Mesendoderm (in vitro differentiated cells): Measurements from ENCODE around the gene TTLL9.
"Not testable (repeated sequence)": the region's sequence is repeated elsewhere in the genome, so short reads cannot be mapped to it uniquely, and the experiment has no call there.

ENCODE experiments used
- DNase-seq: peaks from one replicate; pipeline ENCODE4 v3.0.0; 2013
- H2AK5ac ChIP-seq: 2 replicates; pipeline ENCODE4 v1.6.1; 2013; ENCODE audit warnings: low read length, inconsistent platforms
- H2BK120ac ChIP-seq: 2 replicates; pipeline ENCODE4 v1.6.1; 2013; ENCODE audit warnings: low read depth, mild to moderate bottlenecking, low read length, moderate library complexity, mixed read lengths
- H2BK15ac ChIP-seq: replicated peaks from 2 replicates; pipeline ENCODE4 v1.6.1; 2013; ENCODE audit warnings: low read depth, mild to moderate bottlenecking, moderate library complexity
- H2BK5ac ChIP-seq: 2 replicates; pipeline ENCODE4 v1.6.1; 2013; ENCODE audit warnings: low read length, inconsistent platforms
- H3K18ac ChIP-seq: 2 replicates; pipeline ENCODE4 v1.6.1; 2013; ENCODE audit warnings: mild to moderate bottlenecking, low read length, mixed read lengths
- H3K23ac ChIP-seq: one replicate; pipeline ENCODE4 v1.6.1; 2013; ENCODE audit warnings: low read length
- H3K27ac ChIP-seq: 2 replicates; pipeline ENCODE4 v1.5.1; 2013; ENCODE audit warnings: low read depth, mild to moderate bottlenecking, inconsistent platforms, low read length, moderate library complexity
- H3K27me3 ChIP-seq: 2 replicates; pipeline ENCODE4 v1.6.1; 2013; ENCODE audit warnings: low read length, control low read depth, mild to moderate bottlenecking, inconsistent platforms; ENCODE audit not compliant: insufficient read depth, poor library complexity
- H3K36me3 ChIP-seq: 2 replicates; pipeline ENCODE4 v1.6.1; 2013; ENCODE audit warnings: low read length, inconsistent platforms; ENCODE audit not compliant: control insufficient read depth, insufficient read depth
- H3K4ac ChIP-seq: one replicate; pipeline ENCODE4 v1.6.1; 2013; ENCODE audit warnings: low read depth, mild to moderate bottlenecking, low read length, moderate library complexity
- H3K4me1 ChIP-seq: 2 replicates; pipeline ENCODE4 v1.6.1; 2013; ENCODE audit warnings: low read depth, low read length, inconsistent platforms; ENCODE audit not compliant: control insufficient read depth
- H3K4me2 ChIP-seq: 2 replicates; pipeline ENCODE4 v1.6.1; 2013; ENCODE audit warnings: low read length
- H3K4me3 ChIP-seq: 2 replicates; pipeline ENCODE4 v1.5.1; 2013; ENCODE audit warnings: mild to moderate bottlenecking, low read length
- H3K56ac ChIP-seq: one replicate; pipeline ENCODE4 v1.6.1; 2013; ENCODE audit warnings: low read length
- H3K79me1 ChIP-seq: 2 replicates; pipeline ENCODE4 v1.6.1; 2013; ENCODE audit warnings: low read length, inconsistent platforms
- H3K79me2 ChIP-seq: 2 replicates; pipeline ENCODE4 v1.6.1; 2013; ENCODE audit warnings: mild to moderate bottlenecking, low read length; ENCODE audit not compliant: control insufficient read depth, insufficient read depth
- H3K9ac ChIP-seq: 2 replicates; pipeline ENCODE4 v1.6.1; 2013; ENCODE audit warnings: low read length, inconsistent platforms
- H4K5ac ChIP-seq: one replicate; pipeline ENCODE4 v1.6.1; 2013; ENCODE audit warnings: low read length
- H4K8ac ChIP-seq: one replicate; pipeline ENCODE4 v1.6.1; 2013; ENCODE audit warnings: low read depth, mild to moderate bottlenecking, control low read depth, low read length, moderate library complexity
- WGBS: extraction: QIAGEN DNeasy Blood & Tissue Kit; methylation state at CpG from one replicate; pipeline ENCODE4 v1.1.7; 2013; ENCODE audit warnings: low lambda C conversion rate, missing lambda C conversion rate; ENCODE audit not compliant: insufficient coverage; ENCODE audit errors: extremely low coverage; 5-methylcytosine and 5-hydroxymethylcytosine counted together

Gene TTLL9

DNA sequence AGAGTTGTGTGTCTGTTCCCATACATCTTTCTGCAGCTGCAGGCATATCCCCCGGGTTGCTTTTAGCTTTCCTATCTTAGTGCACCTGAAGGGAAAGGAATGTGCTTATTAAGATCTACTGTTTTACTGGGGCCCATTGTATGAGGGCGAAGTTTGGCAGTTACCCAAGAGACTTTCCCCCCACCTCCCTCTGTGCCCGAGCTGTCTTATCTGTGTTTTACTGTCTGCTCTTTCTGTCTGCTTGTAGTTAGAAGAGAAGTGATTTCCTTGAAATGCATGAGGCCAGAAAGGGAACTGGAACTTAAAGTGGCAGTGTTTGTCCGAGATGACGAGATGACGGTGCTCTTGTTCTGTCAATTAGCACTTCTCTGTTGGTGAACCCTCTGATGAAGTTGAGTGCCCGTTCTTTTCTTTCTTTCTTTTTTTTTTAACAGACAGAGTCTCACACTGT, 47.6 kb downstream of the TTLL9 start:
- H3K4me1 ChIP-seq, H3K9ac ChIP-seq, H3K23ac ChIP-seq, H2AK5ac ChIP-seq, H4K5ac ChIP-seq, H3K18ac ChIP-seq, H3K56ac ChIP-seq, H3K4ac ChIP-seq, DNase-seq, H2BK120ac ChIP-seq, H3K79me2 ChIP-seq, H3K4me3 ChIP-seq, H3K27me3 ChIP-seq, H3K4me2 ChIP-seq, H3K27ac ChIP-seq, H3K79me1 ChIP-seq, H2BK15ac ChIP-seq, H3K36me3 ChIP-seq, H2BK5ac ChIP-seq, H4K8ac ChIP-seq: not testable (repeated sequence)
- WGBS: no CpG with 5 or more reads among the region's 7 CpGs

DNA sequence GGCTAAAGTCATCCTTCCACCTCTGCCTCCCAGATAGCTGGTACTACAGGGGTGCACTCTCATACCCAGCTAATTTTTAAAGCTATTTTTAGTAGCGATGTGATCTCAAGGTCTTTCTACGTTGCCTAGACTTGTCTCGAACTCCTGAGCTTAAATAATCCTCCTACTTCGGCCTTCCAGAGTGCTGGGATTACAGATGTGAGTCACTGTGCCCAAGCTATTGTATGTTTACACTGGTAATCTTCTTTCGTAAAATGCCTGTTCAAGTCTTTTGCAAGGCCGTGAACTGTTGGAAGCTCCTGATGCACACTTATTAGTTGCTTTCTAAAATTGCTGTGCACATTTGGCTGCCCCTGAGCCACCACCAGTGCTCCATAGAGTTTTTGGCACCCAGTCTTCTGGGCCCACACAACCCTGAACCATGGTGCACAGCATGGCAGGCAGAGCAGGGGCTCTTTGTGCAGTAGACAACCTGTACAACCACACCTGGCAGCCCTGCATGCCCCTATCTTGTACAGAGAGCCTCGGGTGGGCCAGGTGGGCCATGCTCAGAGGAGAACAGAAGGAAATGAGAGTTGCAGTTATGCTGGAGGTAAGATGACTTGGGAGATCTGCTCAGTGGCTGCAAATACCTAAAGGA, 48.2 kb downstream of the TTLL9 start:
- Histone ChIP-seq H3K56ac (no peak overlapping the region), H3K23ac (no peak overlapping the region), H2BK5ac (no peak overlapping the region), H2BK120ac (no peak overlapping the region), H4K8ac (no peak overlapping the region), H3K9ac (no peak overlapping the region), H2AK5ac (no peak overlapping the region), H3K27ac (no peak overlapping the region), H3K4me1 (no peaks in the 10 kb centered on the region), H3K4ac (no peak overlapping the region), H3K4me2 (no peak overlapping the region), H3K4me3 (no peak overlapping the region), H3K79me2 (no peaks in the 10 kb centered on the region), H3K27me3 (no peaks in the 10 kb centered on the region), H3K36me3 (no peaks in the 10 kb centered on the region), H3K79me1 (no peaks in the 10 kb centered on the region), H2BK15ac (no peak overlapping the region), H4K5ac (no peak overlapping the region), H3K18ac (no peak overlapping the region)
- WGBS: no CpG with 5 or more reads among the region's 7 CpGs
- DNase-seq: no peak

DNA sequence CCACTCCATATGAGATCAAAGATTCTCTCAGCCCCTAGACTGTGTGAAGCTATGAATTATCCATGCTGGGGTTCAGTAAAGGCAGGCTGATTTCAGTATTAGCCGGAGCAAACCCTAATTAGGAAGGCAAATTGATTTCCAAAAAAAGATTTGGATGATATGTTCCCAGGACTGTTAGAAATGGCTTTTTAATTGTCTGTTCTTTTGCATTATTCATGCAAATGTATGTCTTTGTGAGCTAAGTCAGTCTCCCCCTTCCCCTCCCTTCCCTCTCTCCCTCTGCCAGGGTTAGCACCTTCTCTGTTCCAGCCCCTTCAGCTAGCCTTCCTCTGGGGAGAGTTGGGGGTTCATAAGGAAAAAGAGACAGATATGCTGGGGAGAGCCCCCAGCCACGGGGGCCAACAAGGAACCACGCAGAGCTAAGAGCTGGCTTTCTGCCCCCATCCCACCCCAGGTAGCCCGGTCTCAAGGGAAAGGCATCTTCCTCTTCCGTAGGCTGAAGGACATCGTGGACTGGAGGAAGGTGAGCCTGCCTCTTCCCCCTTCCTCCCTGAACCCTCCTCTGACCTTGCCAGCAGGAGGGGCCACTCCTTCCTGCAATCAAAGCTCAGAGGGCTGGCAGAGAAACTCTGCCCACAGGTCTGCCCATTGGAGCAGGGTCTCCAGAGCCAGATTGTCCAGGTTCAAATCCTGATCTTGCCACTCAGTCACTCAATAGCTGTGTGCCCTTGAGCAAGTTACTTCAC, 49.1 kb downstream of the TTLL9 start:
- H4K8ac ChIP-seq: no peak overlapping the region
- no peaks in the 10 kb centered on the region for H3K27me3 ChIP-seq
- H2BK5ac ChIP-seq: no peak overlapping the region
- H3K4me2 ChIP-seq: no peak overlapping the region
- no peak overlapping the region for H3K4me3 ChIP-seq
- H2BK15ac ChIP-seq: no peak overlapping the region
- H3K4ac ChIP-seq: no peak overlapping the region
- no peak overlapping the region for H3K18ac ChIP-seq
- no peak overlapping the region for H4K5ac ChIP-seq
- no peak overlapping the region for H3K9ac ChIP-seq
- no peak overlapping the region for H2AK5ac ChIP-seq
- no peak overlapping the region for H3K23ac ChIP-seq
- no peaks in the 10 kb centered on the region for H3K79me2 ChIP-seq
- H3K79me1 ChIP-seq: no peaks in the 10 kb centered on the region
- H3K4me1 ChIP-seq: no peaks in the 10 kb centered on the region
- DNase-seq: no peak
- peak overlapping the region; percentile 22 for H3K56ac ChIP-seq
- H3K36me3 ChIP-seq: no peaks in the 10 kb centered on the region
- no CpG with 5 or more reads among the region's 6 CpGs for WGBS
- H3K27ac ChIP-seq: no peak overlapping the region
- no peak overlapping the region for H2BK120ac ChIP-seq

DNA sequence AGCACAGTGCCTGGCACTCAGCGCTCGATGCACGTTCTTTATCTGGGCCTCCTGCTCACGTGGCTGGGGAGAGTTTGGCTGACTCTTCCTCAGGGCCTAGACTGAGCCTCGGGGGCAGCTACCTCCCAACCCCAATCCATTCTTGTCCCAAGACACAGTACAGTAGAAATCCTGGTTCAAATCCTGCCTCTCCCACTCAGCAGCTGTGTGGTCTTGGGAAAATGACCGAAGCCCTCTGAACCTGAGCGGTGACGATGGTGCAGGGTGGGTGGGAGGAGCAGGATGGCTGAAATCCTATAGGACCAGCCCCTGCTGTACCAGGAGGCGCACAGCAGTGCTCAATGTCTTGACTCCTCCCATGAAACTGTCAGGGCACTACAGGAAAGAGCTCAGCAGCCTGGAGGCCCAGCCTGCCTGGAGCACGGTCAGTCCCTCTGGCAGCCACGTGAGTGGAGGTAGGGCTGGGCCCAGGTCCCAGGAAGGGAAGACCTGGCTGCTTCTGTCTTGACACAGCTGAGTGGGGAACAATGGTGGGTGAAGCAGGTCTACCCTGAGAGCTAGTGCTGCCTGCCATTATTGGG, 49.9 kb downstream of the TTLL9 start:
- H3K4me2 ChIP-seq: no peak overlapping the region
- no peak overlapping the region for H2BK5ac ChIP-seq
- no peak overlapping the region for H4K8ac ChIP-seq
- H3K23ac ChIP-seq: no peak overlapping the region
- H2BK120ac ChIP-seq: no peak overlapping the region
- WGBS: no CpG with 5 or more reads among the region's 11 CpGs
- no peak overlapping the region for H3K4ac ChIP-seq
- H2BK15ac ChIP-seq: no peak overlapping the region
- no peaks in the 10 kb centered on the region for H3K27me3 ChIP-seq
- peak; percentile 18 for DNase-seq
- H3K4me3 ChIP-seq: no peak overlapping the region
- no peak overlapping the region for H3K18ac ChIP-seq
- H3K79me1 ChIP-seq: no peaks in the 10 kb centered on the region
- no peak overlapping the region for H3K56ac ChIP-seq
- no peak overlapping the region for H4K5ac ChIP-seq
- H3K36me3 ChIP-seq: no peaks in the 10 kb centered on the region
- no peaks in the 10 kb centered on the region for H3K79me2 ChIP-seq
- no peak overlapping the region for H2AK5ac ChIP-seq
- H3K9ac ChIP-seq: no peak overlapping the region
- H3K27ac ChIP-seq: no peak overlapping the region
- H3K4me1 ChIP-seq: no peaks in the 10 kb centered on the region

DNA sequence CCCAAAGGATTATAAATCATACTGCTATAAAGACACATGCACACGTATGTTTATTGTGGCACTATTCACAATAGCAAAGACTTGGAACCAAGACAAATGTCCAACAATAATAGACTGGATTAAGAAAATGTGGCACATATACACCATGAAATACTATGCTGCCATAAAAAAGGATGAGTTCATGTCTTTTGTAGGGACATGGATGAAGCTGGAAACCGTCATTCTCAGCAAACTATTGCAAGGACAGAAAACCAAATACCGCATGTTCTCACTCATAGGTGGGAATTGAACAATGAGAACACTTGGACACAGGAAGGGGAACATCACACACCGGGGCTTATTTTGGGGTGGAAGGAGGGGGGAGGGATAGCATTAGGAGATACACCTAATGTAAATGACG, 51.0 kb downstream of the TTLL9 start:
- H3K79me2 ChIP-seq, H2BK15ac ChIP-seq, H3K56ac ChIP-seq, H2AK5ac ChIP-seq, H2BK5ac ChIP-seq, H4K8ac ChIP-seq, DNase-seq, H3K4me3 ChIP-seq, H3K18ac ChIP-seq, H4K5ac ChIP-seq, H3K4me1 ChIP-seq, H3K27ac ChIP-seq, H2BK120ac ChIP-seq, H3K4me2 ChIP-seq, H3K9ac ChIP-seq, H3K4ac ChIP-seq, H3K23ac ChIP-seq, H3K27me3 ChIP-seq, H3K36me3 ChIP-seq, H3K79me1 ChIP-seq: not testable (repeated sequence)
- no CpG with 5 or more reads among the region's 5 CpGs for WGBS
